ENCODE measurements around the gene TUBB1.

Gene TUBB1

DNA sequence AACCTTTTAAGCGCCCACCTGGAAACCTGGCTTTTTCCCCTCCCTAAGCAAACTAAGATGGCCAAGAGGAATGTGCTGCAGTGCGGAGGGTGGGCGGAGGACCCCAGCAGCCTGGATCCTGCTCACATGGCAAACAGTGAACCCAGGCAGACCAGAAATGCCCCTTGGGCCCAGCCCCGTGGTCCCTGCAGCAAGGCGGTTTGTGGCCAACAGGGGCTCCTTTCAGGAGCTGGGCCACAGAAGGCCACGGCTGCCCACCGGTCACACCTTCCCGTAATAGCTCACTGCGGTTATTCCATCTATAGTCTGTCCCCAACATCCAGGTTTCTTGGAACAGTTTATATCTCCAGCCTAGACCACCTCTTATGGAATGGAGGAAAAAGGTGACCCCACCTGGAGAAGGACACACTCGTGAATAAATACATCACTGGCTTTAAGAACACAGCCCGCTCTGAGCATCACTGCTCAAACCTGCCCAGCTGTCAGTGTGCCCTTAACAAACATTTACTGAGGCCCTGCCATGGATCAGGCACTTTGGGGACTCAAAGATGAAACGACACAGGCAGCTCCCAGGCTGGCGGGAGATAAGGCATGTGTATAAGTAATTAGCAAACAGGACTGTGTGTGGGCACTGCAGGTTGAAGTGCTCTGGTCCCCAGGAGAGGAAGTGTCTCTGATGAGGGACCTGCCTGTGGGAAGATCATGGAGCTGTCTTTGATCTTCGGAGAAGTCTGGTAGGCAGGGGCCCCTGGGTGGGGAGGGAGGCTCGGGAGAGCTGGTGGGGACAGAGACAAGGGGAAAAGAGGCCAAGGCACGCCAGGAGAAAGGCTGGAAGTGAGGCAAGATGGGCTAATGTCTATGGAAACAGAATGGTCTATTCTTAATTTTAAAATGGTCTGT lies 3.2 kb upstream of the TUBB1 start:
- Histone ChIP-seq H3K4me1 (ENCODE audit: control insufficient read depth in 1 of 2, insufficient read depth in 2 of 2, low read length in 2 of 2) (no peaks in the 10 kb centered on the region), H3K27me3 (ENCODE audit: low read depth, low read length) (no peaks in the 10 kb centered on the region), H3K4me3 (ENCODE audit: low read depth in 1 of 2, low read length in 2 of 2) (no peak overlapping the region), H3K36me3 (ENCODE audit: control insufficient read depth in 1 of 2, insufficient read depth in 2 of 2, low read length in 2 of 2) (no peaks in the 10 kb centered on the region), H3K27ac (ENCODE audit: low read length) (no peak overlapping the region), H3K9me3 (ENCODE audit: control insufficient read depth in 1 of 2, low read length in 2 of 2) (no peaks in the 10 kb centered on the region)

GRCh38 chr20:59016795-59017492 lies 2.3 kb upstream of the TUBB1 start:
- H3K27me3 ChIP-seq (ENCODE audit: low read depth, low read length) = no peaks in the 10 kb centered on the region
- no peaks in the 10 kb centered on the region for H3K9me3 ChIP-seq (ENCODE audit: control insufficient read depth in 1 of 2, low read length in 2 of 2)
- H3K27ac ChIP-seq (ENCODE audit: low read length) = no peak overlapping the region
- H3K4me3 ChIP-seq (ENCODE audit: low read depth in 1 of 2, low read length in 2 of 2) = no peak overlapping the region
- H3K4me1 ChIP-seq (ENCODE audit: control insufficient read depth in 1 of 2, insufficient read depth in 2 of 2, low read length in 2 of 2) = no peaks in the 10 kb centered on the region
- H3K36me3 ChIP-seq (ENCODE audit: control insufficient read depth in 1 of 2, insufficient read depth in 2 of 2, low read length in 2 of 2) = no peaks in the 10 kb centered on the region

- H3K27ac ChIP-seq (ENCODE audit: low read length) = no peak overlapping the region
- H3K4me3 ChIP-seq (ENCODE audit: low read depth in 1 of 2, low read length in 2 of 2) = no peak overlapping the region
- peaks cover 4% of the 10 kb centered on the region in 2 donors for H3K36me3 ChIP-seq (ENCODE audit: control insufficient read depth in 1 of 2, insufficient read depth in 2 of 2, low read length in 2 of 2)
- H3K9me3 ChIP-seq (ENCODE audit: control insufficient read depth in 1 of 2, low read length in 2 of 2) = no peaks in the 10 kb centered on the region
- H3K4me1 ChIP-seq (ENCODE audit: control insufficient read depth in 1 of 2, insufficient read depth in 2 of 2, low read length in 2 of 2) = no peaks in the 10 kb centered on the region
- no peaks in the 10 kb centered on the region for H3K27me3 ChIP-seq (ENCODE audit: low read depth, low read length)
Measured at GRCh38 chr20:59017493-59018231, 1.6 kb upstream of the TUBB1 start.

DNA sequence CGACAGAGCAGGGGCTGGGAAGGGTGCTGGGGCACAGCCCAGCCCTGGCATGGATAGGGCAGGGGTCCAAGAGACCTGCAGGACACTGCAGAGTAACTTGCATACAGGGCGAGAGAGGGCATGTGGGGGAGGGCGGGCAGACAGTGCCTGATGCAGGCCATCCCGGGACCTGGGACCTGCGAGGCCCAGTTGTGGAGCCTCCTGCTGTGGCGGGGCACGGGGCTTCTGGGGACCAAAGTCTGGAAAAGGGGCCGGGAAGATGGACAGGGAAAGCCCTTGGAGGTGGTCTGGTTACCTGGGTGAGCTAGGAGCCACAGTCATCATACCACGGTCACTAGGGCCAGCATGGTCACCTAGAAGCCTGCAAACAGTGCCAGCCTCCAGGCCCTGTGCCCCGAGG lies 412 bp upstream of the TUBB1 start:
- no peak overlapping the region for H3K4me3 ChIP-seq (ENCODE audit: low read depth in 1 of 2, low read length in 2 of 2)
- H3K9me3 ChIP-seq (ENCODE audit: control insufficient read depth in 1 of 2, low read length in 2 of 2) = no peaks in the 10 kb centered on the region
- peaks cover 12 to 15% of the 10 kb centered on the region in 2 donors for H3K36me3 ChIP-seq (ENCODE audit: control insufficient read depth in 1 of 2, insufficient read depth in 2 of 2, low read length in 2 of 2)
- no peaks in the 10 kb centered on the region for H3K4me1 ChIP-seq (ENCODE audit: control insufficient read depth in 1 of 2, insufficient read depth in 2 of 2, low read length in 2 of 2)
- H3K27me3 ChIP-seq (ENCODE audit: low read depth, low read length) = no peaks in the 10 kb centered on the region
- no peak overlapping the region for H3K27ac ChIP-seq (ENCODE audit: low read length)

GRCh38 chr20:59020938-59021551 lies 1.8 kb downstream of the TUBB1 start:
- Histone ChIP-seq H3K4me3 (ENCODE audit: low read depth in 1 of 2, low read length in 2 of 2) (no peak overlapping the region), H3K36me3 (ENCODE audit: control insufficient read depth in 1 of 2, insufficient read depth in 2 of 2, low read length in 2 of 2) (peaks cover 30 to 32% of the 10 kb centered on the region in 2 donors), H3K9me3 (ENCODE audit: control insufficient read depth in 1 of 2, low read length in 2 of 2) (no peaks in the 10 kb centered on the region), H3K27ac (ENCODE audit: low read length) (no peak overlapping the region), H3K27me3 (ENCODE audit: low read depth, low read length) (no peaks in the 10 kb centered on the region), H3K4me1 (ENCODE audit: control insufficient read depth in 1 of 2, insufficient read depth in 2 of 2, low read length in 2 of 2) (peaks cover 0 to 4% of the 10 kb centered on the region in 2 donors)

GRCh38 chr20:59022754-59023153 lies 3.5 kb downstream of the TUBB1 start:
- Histone ChIP-seq H3K9me3 (ENCODE audit: control insufficient read depth in 1 of 2, low read length in 2 of 2) (no peaks in the 10 kb centered on the region), H3K4me1 (ENCODE audit: control insufficient read depth in 1 of 2, insufficient read depth in 2 of 2, low read length in 2 of 2) (peaks cover 5 to 15% of the 10 kb centered on the region in 2 donors), H3K27ac (ENCODE audit: low read length) (no peak overlapping the region), H3K27me3 (ENCODE audit: low read depth, low read length) (no peaks in the 10 kb centered on the region), H3K4me3 (ENCODE audit: low read depth in 1 of 2, low read length in 2 of 2) (no peak overlapping the region), H3K36me3 (ENCODE audit: control insufficient read depth in 1 of 2, insufficient read depth in 2 of 2, low read length in 2 of 2) (peaks cover 47 to 48% of the 10 kb centered on the region in 2 donors)

DNA sequence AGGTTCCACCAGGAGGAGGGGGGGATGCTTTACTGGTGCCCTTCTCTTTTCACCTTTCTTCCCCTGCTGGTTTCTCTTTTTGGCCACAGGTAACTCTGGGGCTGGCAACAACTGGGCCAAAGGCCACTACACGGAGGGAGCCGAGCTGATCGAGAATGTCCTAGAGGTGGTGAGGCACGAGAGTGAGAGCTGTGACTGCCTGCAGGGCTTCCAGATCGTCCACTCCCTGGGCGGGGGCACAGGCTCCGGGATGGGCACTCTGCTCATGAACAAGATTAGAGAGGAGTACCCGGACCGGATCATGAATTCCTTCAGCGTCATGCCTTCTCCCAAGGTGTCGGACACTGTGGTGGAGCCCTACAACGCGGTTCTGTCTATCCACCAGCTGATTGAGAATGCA lies 4.4 kb downstream of the TUBB1 start:
- Histone ChIP-seq H3K4me1 (ENCODE audit: control insufficient read depth in 1 of 2, insufficient read depth in 2 of 2, low read length in 2 of 2) (peaks cover 10 to 24% of the 10 kb centered on the region in 2 donors), H3K4me3 (ENCODE audit: low read depth in 1 of 2, low read length in 2 of 2) (no peak overlapping the region), H3K27me3 (ENCODE audit: low read depth, low read length) (no peaks in the 10 kb centered on the region), H3K27ac (ENCODE audit: low read length) (no peak overlapping the region), H3K9me3 (ENCODE audit: control insufficient read depth in 1 of 2, low read length in 2 of 2) (no peaks in the 10 kb centered on the region), H3K36me3 (ENCODE audit: control insufficient read depth in 1 of 2, insufficient read depth in 2 of 2, low read length in 2 of 2) (peaks cover 54 to 56% of the 10 kb centered on the region in 2 donors)

- no peak overlapping the region for H3K27ac ChIP-seq (ENCODE audit: low read length)
- peaks cover 15 to 29% of the 10 kb centered on the region in 2 donors for H3K4me1 ChIP-seq (ENCODE audit: control insufficient read depth in 1 of 2, insufficient read depth in 2 of 2, low read length in 2 of 2)
- H3K36me3 ChIP-seq (ENCODE audit: control insufficient read depth in 1 of 2, insufficient read depth in 2 of 2, low read length in 2 of 2) = peaks cover 54 to 61% of the 10 kb centered on the region in 2 donors
Measured at GRCh38 chr20:59024111-59024530, 4.9 kb downstream of the TUBB1 start.

GRCh38 chr20:59025086-59025485 lies 5.9 kb downstream of the TUBB1 start:
- Histone ChIP-seq H3K4me3 (ENCODE audit: low read depth in 1 of 2, low read length in 2 of 2) (no peak overlapping the region), H3K27ac (ENCODE audit: low read length) (no peak overlapping the region), H3K27me3 (ENCODE audit: low read depth, low read length) (no peaks in the 10 kb centered on the region), H3K9me3 (ENCODE audit: control insufficient read depth in 1 of 2, low read length in 2 of 2) (no peaks in the 10 kb centered on the region), H3K36me3 (ENCODE audit: control insufficient read depth in 1 of 2, insufficient read depth in 2 of 2, low read length in 2 of 2) (peaks cover 62 to 70% of the 10 kb centered on the region in 2 donors), H3K4me1 (ENCODE audit: control insufficient read depth in 1 of 2, insufficient read depth in 2 of 2, low read length in 2 of 2) (peaks cover 23 to 39% of the 10 kb centered on the region in 2 donors)

More at GRCh38 chr20:59024111-59024530, 4.9 kb downstream of the TUBB1 start:
- Histone ChIP-seq H3K4me3 (ENCODE audit: low read depth in 1 of 2, low read length in 2 of 2) (no peak overlapping the region), H3K9me3 (ENCODE audit: control insufficient read depth in 1 of 2, low read length in 2 of 2) (no peaks in the 10 kb centered on the region), H3K27me3 (ENCODE audit: low read depth, low read length) (no peaks in the 10 kb centered on the region)

DNA sequence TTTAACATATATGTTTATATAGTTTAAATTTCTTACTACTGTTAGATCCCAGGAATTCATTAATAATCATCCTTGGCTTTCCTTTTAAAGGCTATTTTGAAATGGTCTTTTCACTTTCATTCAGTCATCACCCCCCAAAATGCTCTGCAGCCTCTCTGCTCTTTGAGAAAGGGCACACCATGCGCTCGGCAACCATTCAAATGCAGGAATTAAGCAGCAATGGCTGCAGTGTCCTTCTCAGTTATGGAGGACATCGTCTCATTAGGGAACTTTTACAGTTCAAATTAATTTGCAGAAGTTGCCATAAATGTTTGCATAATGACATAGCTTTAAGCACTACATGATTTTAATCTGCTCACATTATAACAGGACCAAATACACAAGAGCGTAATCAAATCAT lies 6.3 kb downstream of the TUBB1 start:
- peaks cover 23 to 43% of the 10 kb centered on the region in 2 donors for H3K4me1 ChIP-seq (ENCODE audit: control insufficient read depth in 1 of 2, insufficient read depth in 2 of 2, low read length in 2 of 2)
- H3K27me3 ChIP-seq (ENCODE audit: low read depth, low read length) = no peaks in the 10 kb centered on the region
- H3K9me3 ChIP-seq (ENCODE audit: control insufficient read depth in 1 of 2, low read length in 2 of 2) = no peaks in the 10 kb centered on the region
- H3K27ac ChIP-seq (ENCODE audit: low read length) = no peak overlapping the region
- H3K4me3 ChIP-seq (ENCODE audit: low read depth in 1 of 2, low read length in 2 of 2) = no peak overlapping the region
- peaks cover 63 to 72% of the 10 kb centered on the region in 2 donors for H3K36me3 ChIP-seq (ENCODE audit: control insufficient read depth in 1 of 2, insufficient read depth in 2 of 2, low read length in 2 of 2)
